Measurements from ENCODE around the gene PGAM1.
"Not testable (repeated sequence)": the region's sequence is repeated elsewhere in the genome, so short reads cannot be mapped to it uniquely, and the experiment has no call there.

PGAM1 gene

GRCh38 chr10:97408496-97408992 is 17.4 kb upstream of the PGAM1 start:
- no peak for DNase-seq

- DNase-seq = no peak
Observed at GRCh38 chr10:97411406-97411805, 14.6 kb upstream of the PGAM1 start.

GRCh38 chr10:97412891-97413304 is 13.1 kb upstream of the PGAM1 start:
- DNase-seq = no peak

GRCh38 chr10:97416565-97416964 is 9.4 kb upstream of the PGAM1 start:
- DNase-seq = no peak

- DNase-seq = not testable (repeated sequence)
Observed at GRCh38 chr10:97423757-97424098, 2.3 kb upstream of the PGAM1 start.

GRCh38 chr10:97426776-97427570 is 982 bp downstream of the PGAM1 start:
- peak; percentile 5 for DNase-seq

- no peak for DNase-seq
Observed at GRCh38 chr10:97427571-97428179, 1.7 kb downstream of the PGAM1 start.

- DNase-seq = no peak
Observed at GRCh38 chr10:97428572-97428981, 2.6 kb downstream of the PGAM1 start.

- DNase-seq = no peak
Observed at GRCh38 chr10:97434055-97434454, 8.1 kb downstream of the PGAM1 start.

GRCh38 chr10:97434557-97434956 is 8.6 kb downstream of the PGAM1 start:
- no peak for DNase-seq

- DNase-seq = no peak
Observed at GRCh38 chr10:97435211-97435610, 9.2 kb downstream of the PGAM1 start.

- no peak for DNase-seq
Observed at GRCh38 chr10:97442277-97442676, 16.3 kb downstream of the PGAM1 start.

- DNase-seq = no peak
Observed at GRCh38 chr10:97444212-97444611, 18.2 kb downstream of the PGAM1 start.

GRCh38 chr10:97445357-97445721 is 19.3 kb downstream of the PGAM1 start:
- DNase-seq = no peak

GRCh38 chr10:97445722-97446639 is 20.0 kb downstream of the PGAM1 start, which contains the start of the genes EXOSC1 and ZDHHC16:
TSS of gene EXOSC1 (minus strand) at chr10:97446006. CDS start at chr10:97445985, 21 bp downstream.
TSS of gene ZDHHC16 (plus strand) at chr10:97446175. CDS start at chr10:97451676, 5,501 bp downstream.
- DNase-seq = peak; percentile 77

GRCh38 chr10:97450828-97451227 is 24.8 kb downstream of the PGAM1 start:
- DNase-seq = no peak

- DNase-seq = no peak
Observed at GRCh38 chr10:97451605-97452004, 25.6 kb downstream of the PGAM1 start.

- no peak for DNase-seq
Observed at GRCh38 chr10:97452352-97452751, 26.4 kb downstream of the PGAM1 start.

GRCh38 chr10:97454330-97455036 is 28.5 kb downstream of the PGAM1 start:
- no peak for DNase-seq

GRCh38 chr10:97456034-97456685 is 30.2 kb downstream of the PGAM1 start:
- DNase-seq = no peak

GRCh38 chr10:97456686-97457065 is 30.7 kb downstream of the PGAM1 start:
- no peak for DNase-seq

- DNase-seq = no peak
Observed at GRCh38 chr10:97459111-97459510, 33.1 kb downstream of the PGAM1 start.

Data from DMS79 (cell line).